ENCODE results near the gene BRPF1. TPM values are rescaled to one million over a fixed set of nuclear protein-coding genes. Genes with fewer than 3 reads are reported as not detected.

The BRPF1 gene
- total RNA-seq, 1 experiment from 2014 or later, result 23.6 TPM

DNA sequence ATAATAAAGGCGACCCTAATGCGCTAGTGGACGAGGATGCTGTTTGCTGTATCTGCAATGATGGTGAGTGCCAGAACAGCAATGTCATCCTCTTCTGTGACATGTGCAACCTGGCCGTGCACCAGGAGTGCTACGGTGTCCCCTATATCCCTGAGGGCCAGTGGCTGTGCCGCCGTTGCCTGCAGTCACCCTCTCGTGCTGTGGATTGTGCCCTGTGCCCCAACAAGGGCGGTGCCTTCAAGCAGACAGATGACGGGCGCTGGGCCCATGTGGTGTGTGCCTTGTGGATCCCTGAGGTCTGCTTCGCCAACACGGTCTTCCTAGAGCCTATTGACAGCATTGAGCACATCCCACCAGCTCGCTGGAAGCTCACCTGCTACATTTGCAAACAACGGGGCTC is 7.6 kb downstream of the BRPF1 start:
- CTCF ChIA-PET, result no interaction called here
- Histone ChIP-seq H3K27ac (ENCODE audit: low read depth, low read length) (no peak overlapping the region), H3K4me2 (ENCODE audit: low read length) (no peak overlapping the region), H3K9me2 (ENCODE audit: insufficient read depth) (no peaks in the 10 kb centered on the region), H3K9me3 (ENCODE audit: control insufficient read depth in 1 of 2, insufficient read depth in 1 of 2, low read depth in 1 of 2, low read length in 2 of 2) (no peaks in the 10 kb centered on the region), H3K9ac (ENCODE audit: low read length) (no peak overlapping the region), H2AFZ (ENCODE audit: low read depth, low read length, poor library complexity, severe bottlenecking) (no peak overlapping the region), H3K79me2 (ENCODE audit: insufficient read depth, low read length) (peaks cover 44% of the 10 kb centered on the region), H4K20me1 (ENCODE audit: insufficient read depth) (no peaks in the 10 kb centered on the region), H3K36me3 (ENCODE audit: control insufficient read depth in 1 of 2, insufficient read depth in 2 of 2, low read length in 2 of 2) (peaks cover 71 to 85% of the 10 kb centered on the region in 2 experiments), H3K4me3 (replicated peaks in 1 of 2; ENCODE audit: low read depth in 1 of 2, low read length in 2 of 2) (no peak overlapping the region), H3K27me3 (ENCODE audit: insufficient read depth, low read length) (no peaks in the 10 kb centered on the region), H3K4me1 (ENCODE audit: control insufficient read depth in 1 of 2, insufficient read depth in 2 of 2, low read length in 2 of 2) (no peaks in the 10 kb centered on the region)
- intact Hi-C loops (cut with micrococcal nuclease), result loop anchor here (10.0 kb wide), 1 partner anchor 384 kb away; no protein-coding TSS in a partner anchor
- no TSS peak for BruUV-seq (replicated peaks)
- RAD21 ChIA-PET (ENCODE audit: low non-redundant PET in 1 of 2, low total read pairs in 2 of 2, uncharacterized antibody in 2 of 2, unreplicated experiment in 2 of 2), result no interaction called here
- POLR2A ChIA-PET, result no interaction called here
- ATAC-seq, result no peak
- TF ChIP-seq RAD21 (IDR thresholded peaks at IDR 0.05; ENCODE audit: low read depth) (no peak), SP1 (IDR thresholded peaks at IDR 0.05; ENCODE audit: low read depth) (no peak), SRF (IDR thresholded peaks at IDR 0.05; ENCODE audit: low read depth) (no peak), SIN3A (IDR thresholded peaks at IDR 0.05; ENCODE audit: low read depth) (no peak), JUND (IDR thresholded peaks at IDR 0.05) (no peak), EZH2 (IDR thresholded peaks at IDR 0.05) (no peak), CEBPB (IDR thresholded peaks at IDR 0.05; ENCODE audit: low read depth) (no peak), EGR1 (IDR thresholded peaks at IDR 0.05; ENCODE audit: low read depth) (no peak), FOSL1 (IDR thresholded peaks at IDR 0.05; ENCODE audit: low read depth) (no peak), EZH2phosphoT487 (IDR thresholded peaks at IDR 0.05; ENCODE audit: borderline replicate concordance) (no peak)
- TF ChIP-seq, protein P1, sequence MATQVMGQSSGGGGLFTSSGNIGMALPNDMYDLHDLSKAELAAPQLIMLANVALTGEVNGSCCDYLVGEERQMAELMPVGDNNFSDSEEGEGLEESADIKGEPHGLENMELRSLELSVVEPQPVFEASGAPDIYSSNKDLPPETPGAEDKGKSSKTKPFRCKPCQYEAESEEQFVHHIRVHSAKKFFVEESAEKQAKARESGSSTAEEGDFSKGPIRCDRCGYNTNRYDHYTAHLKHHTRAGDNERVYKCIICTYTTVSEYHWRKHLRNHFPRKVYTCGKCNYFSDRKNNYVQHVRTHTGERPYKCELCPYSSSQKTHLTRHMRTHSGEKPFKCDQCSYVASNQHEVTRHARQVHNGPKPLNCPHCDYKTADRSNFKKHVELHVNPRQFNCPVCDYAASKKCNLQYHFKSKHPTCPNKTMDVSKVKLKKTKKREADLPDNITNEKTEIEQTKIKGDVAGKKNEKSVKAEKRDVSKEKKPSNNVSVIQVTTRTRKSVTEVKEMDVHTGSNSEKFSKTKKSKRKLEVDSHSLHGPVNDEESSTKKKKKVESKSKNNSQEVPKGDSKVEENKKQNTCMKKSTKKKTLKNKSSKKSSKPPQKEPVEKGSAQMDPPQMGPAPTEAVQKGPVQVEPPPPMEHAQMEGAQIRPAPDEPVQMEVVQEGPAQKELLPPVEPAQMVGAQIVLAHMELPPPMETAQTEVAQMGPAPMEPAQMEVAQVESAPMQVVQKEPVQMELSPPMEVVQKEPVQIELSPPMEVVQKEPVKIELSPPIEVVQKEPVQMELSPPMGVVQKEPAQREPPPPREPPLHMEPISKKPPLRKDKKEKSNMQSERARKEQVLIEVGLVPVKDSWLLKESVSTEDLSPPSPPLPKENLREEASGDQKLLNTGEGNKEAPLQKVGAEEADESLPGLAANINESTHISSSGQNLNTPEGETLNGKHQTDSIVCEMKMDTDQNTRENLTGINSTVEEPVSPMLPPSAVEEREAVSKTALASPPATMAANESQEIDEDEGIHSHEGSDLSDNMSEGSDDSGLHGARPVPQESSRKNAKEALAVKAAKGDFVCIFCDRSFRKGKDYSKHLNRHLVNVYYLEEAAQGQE (IDR thresholded peaks at IDR 0.05; ENCODE audit: low read depth), result no peak
- TF ChIP-seq, protein P2, sequence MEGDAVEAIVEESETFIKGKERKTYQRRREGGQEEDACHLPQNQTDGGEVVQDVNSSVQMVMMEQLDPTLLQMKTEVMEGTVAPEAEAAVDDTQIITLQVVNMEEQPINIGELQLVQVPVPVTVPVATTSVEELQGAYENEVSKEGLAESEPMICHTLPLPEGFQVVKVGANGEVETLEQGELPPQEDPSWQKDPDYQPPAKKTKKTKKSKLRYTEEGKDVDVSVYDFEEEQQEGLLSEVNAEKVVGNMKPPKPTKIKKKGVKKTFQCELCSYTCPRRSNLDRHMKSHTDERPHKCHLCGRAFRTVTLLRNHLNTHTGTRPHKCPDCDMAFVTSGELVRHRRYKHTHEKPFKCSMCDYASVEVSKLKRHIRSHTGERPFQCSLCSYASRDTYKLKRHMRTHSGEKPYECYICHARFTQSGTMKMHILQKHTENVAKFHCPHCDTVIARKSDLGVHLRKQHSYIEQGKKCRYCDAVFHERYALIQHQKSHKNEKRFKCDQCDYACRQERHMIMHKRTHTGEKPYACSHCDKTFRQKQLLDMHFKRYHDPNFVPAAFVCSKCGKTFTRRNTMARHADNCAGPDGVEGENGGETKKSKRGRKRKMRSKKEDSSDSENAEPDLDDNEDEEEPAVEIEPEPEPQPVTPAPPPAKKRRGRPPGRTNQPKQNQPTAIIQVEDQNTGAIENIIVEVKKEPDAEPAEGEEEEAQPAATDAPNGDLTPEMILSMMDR (IDR thresholded peaks at IDR 0.05 in 2 of 3, conservative IDR thresholded peaks at IDR 0.05 in 1 of 3; ENCODE audit: borderline replicate concordance in 1 of 3, insufficient read depth in 1 of 3, low read depth in 2 of 3, low read length in 2 of 3), result no peak
- TF ChIP-seq, protein P3, sequence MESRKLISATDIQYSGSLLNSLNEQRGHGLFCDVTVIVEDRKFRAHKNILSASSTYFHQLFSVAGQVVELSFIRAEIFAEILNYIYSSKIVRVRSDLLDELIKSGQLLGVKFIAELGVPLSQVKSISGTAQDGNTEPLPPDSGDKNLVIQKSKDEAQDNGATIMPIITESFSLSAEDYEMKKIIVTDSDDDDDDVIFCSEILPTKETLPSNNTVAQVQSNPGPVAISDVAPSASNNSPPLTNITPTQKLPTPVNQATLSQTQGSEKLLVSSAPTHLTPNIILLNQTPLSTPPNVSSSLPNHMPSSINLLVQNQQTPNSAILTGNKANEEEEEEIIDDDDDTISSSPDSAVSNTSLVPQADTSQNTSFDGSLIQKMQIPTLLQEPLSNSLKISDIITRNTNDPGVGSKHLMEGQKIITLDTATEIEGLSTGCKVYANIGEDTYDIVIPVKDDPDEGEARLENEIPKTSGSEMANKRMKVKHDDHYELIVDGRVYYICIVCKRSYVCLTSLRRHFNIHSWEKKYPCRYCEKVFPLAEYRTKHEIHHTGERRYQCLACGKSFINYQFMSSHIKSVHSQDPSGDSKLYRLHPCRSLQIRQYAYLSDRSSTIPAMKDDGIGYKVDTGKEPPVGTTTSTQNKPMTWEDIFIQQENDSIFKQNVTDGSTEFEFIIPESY (IDR thresholded peaks at IDR 0.05; ENCODE audit: extremely low read depth, insufficient replicate concordance, low read length), result no peak
- DNase-seq (ENCODE audit: low read depth, low spot score), result no peak
